Right lung (tissue), 5 donors: ENCODE data around the gene BARD1. TPM values are rescaled to one million over a fixed set of nuclear protein-coding genes. Genes with fewer than 3 reads are reported as not detected.
"Not testable (repeated sequence)": the region's sequence is repeated elsewhere in the genome, so short reads cannot be mapped to it uniquely, and the experiment has no call there.

Experiments used
- DNase-seq, 2 donors: peaks; one replicate each; pipeline ENCODE4 v3.0.0-alpha.2; 2013
- polyA plus RNA-seq, 5 donors: library from polyadenylated mRNA; unstranded; fragments of 120-200 nt; gene quantifications; one replicate each; pipeline versions ENCODE4 v1.2.1 to v1.2.3, GENCODE V29; 2013; ENCODE audit warnings: inconsistent platforms in 1 of 5, low replicate concordance in 1 of 5; ENCODE audit not compliant: insufficient read length in 5 of 5, insufficient read depth in 1 of 5

Gene BARD1
- polyA plus RNA-seq, 5 donors = 7.4 to 17.2 (median 12.7) TPM

DNA sequence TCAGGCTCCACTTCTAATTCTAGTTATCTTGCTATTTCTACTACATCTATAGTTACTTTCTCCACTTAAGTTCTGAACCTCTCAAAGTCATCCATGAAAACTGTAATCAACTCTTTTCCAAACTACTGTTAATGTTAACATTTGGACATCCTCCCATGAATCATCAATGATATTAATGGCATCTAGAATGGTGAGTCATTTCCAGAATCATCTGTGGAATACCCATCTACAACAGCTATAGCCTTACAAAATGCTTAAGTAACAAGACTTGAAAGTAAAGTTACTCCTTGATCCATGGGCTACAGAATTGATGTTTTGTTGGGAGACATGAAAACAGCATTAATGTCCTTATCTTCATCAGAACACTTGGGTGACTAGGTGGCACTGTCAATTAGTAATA is 35.4 kb downstream of the BARD1 start:
- DNase-seq = no peak

DNA sequence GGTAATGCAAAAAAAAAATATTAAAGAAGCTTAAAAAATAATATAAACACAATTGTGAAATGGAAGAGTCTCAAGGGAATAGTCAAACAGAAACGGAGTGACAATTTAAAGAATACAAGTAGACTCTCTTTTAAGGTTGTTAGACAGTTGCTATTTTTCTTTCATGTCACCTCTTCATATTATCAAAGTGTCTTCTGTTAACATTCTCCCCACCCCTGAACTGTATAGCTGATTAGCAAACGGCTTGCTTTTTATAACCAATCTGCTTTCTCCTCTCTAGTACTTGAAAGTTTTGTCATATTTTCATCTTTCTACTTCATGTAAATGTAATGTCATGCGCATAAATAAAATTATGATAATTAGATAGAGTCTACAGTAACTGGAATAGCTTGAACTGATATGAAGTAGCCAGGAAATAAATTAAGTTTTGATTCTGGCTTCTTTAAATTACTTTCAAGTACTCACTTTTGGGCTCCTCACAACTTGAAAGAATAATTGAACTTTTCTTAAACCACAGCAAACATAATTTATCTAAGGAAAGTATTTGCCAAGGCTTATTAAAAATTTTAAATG is 37.0 kb downstream of the BARD1 start:
- DNase-seq = no peak

- DNase-seq = no peak
These were observed 44.3 kb downstream of the BARD1 start for GRCh38 chr2:214765180-214765579.

GRCh38 chr2:214753455-214753854 is 56.0 kb downstream of the BARD1 start:
- no peak for DNase-seq

DNA sequence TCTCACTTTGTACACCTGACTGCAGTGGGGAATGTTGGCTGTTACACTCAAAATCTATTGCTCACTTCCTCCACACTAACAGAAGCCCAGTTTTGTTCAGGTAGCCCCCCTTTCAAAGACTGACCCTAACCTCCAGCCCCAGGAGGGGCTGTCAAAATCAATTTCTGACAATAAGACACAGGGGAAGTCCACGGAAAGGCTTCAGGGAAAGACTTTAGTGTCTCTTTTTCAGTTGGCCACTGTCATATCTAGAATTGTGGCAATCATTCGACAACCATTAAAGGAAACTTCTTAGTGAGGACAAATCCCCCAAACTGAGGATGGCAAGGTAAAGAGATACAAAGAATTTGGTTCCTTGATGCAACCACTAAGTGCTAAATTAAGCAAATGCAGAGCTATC is 59.0 kb downstream of the BARD1 start:
- DNase-seq = no peak

- no peak for DNase-seq
These were observed 61.5 kb downstream of the BARD1 start for GRCh38 chr2:214747992-214748391.

DNA sequence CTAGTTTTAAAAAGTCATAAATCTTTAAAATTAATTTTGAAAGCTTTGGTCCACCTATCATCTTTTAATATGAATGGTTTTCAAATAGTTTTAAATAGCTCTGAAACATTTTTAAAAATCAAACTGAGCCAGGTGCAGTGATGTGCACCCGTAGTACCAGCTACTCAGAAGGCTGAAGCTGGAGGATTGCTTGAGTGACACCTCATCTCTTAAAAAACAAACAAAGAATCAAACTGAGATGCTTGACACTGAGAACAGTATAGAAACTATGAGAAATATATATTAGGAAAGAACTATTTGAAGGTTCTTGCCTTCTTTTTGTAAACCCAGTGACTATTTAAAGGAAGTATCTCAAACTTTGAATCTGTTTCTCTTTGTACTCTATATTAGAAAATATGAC is 67.4 kb downstream of the BARD1 start:
- no peak for DNase-seq

- DNase-seq = no peak
These were observed 68.6 kb downstream of the BARD1 start for GRCh38 chr2:214740867-214741395.

- DNase-seq = no peak
These were observed 72.3 kb downstream of the BARD1 start for GRCh38 chr2:214737188-214737587.

- no peak for DNase-seq
These were observed 78.6 kb downstream of the BARD1 start for GRCh38 chr2:214730800-214731407.

- DNase-seq = no peak
These were observed 79.2 kb downstream of the BARD1 start for GRCh38 chr2:214730248-214730647.

- no peak for DNase-seq
These were observed 84.7 kb downstream of the BARD1 start for GRCh38 chr2:214724741-214725140.

GRCh38 chr2:214717837-214718236 is 91.6 kb downstream of the BARD1 start:
- not testable (repeated sequence) for DNase-seq

GRCh38 chr2:214716811-214717560 is 92.5 kb downstream of the BARD1 start:
- no peak for DNase-seq

DNA sequence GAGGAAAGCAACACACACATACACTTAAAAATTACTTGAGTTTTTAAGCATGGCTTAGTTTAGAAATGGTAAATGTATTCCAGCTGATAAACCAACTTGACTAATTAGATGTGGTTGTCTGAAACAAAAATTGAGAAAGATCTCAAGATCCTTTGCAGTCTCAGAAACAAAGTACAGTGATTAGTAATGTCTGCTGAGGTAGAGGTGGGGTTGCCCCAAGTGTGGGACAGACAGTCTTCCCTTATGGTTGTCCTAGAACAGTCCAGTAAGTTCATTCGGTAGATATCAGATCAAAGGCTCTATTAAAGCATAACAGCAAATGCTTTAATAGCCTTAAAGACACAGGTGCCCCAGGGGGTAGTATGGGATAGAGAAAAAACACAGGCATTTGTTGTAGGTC is 94.5 kb downstream of the BARD1 start:
- no peak for DNase-seq

DNA sequence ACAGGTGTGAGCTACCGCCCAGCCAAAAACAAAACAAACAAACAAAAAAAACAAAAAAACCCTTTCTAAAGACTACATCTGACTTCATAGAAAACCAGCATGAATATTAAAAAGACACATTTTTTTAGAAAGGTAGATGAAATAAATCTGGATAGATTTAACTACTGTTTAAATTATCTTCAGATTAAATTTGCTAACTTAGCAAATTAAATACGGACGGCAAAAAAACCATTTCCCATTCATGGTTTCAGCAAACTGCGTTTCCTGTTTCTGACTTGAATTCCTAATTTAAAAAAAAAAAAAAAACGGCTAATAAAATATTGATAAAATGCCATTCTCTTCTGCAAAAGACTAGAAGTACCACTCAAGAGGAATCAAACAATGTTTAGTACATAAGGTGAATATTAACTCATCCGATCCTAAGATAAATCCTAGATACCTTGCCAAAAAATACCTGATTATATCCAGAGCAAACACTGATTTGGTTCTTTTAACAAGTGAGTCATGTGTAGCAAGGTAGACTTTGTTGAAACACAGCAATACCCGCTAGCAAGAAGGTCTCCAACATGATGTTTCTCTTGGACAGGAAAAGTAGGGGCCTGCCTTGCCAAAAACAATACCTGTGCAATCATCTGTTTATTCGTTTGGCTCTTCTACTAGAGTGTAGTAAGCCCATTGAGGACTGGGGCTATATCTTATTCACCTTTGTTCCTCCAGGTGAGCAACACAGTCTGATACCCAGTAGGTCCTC is 96.2 kb downstream of the BARD1 start:
- DNase-seq = no peak

- DNase-seq = no peak
These were observed 98.8 kb downstream of the BARD1 start for GRCh38 chr2:214710729-214711128.

DNA sequence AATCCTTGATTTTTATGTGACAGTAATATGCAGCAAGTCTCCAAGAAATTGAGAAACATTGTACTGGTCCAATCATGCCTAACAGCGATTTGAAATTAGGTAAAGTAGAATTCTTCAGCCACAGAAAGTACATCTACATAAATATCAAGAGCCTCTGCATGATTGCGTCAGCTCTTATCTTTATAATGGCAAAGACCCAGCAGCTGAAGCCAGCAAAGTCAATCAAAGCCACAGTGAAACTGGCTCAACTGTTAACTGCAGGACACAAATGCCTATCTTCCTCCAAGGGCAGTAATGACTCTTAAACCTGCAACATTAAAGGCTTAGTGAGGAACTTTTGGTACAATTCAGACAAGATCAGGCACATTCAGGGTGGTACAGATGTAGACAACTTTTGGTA is 102.5 kb downstream of the BARD1 start:
- DNase-seq = peak; percentile 6 to 13

DNA sequence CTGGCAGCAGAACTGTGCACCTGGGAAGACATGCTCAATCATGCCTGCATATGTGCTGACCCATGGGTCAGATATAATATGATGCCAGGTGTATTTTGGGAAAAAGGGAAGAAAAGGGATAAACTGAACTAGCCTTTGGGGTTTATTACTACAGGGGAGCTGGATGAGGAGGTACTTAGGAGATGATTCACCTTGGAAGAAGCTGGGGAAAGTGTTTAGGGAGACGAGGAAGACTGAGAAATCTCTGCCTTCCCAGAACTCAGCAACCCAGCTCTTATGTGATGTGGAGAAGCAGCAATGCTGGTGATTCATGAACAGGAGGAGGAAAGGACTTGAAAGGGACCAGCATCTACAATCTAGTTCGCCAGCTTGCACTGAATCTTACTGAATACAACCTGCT is 110.2 kb downstream of the BARD1 start:
- DNase-seq = no peak

GRCh38 chr2:214696681-214697080 is 112.8 kb downstream of the BARD1 start:
- no peak for DNase-seq

DNA sequence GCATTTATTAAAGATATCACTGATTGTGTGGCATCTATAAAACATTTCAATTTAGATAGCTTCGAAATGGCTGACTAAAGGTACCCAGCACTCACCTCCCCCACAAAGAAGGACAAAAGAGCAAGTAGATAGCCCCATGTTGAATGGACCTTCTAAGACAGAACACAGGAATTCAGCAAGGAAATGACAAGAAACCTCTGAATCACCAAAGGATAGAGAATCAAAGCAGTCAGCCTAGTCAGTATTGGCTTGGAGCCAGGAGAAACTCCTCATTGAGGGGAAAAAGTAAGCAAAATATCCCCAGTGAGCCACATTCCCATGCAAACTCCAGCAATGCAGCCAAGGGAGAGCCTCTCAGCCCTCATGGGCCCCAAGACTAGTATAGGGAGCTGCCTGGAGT is 113.7 kb downstream of the BARD1 start:
- DNase-seq = peak in 1 of 2 donors; percentile 4

- DNase-seq = not testable (repeated sequence)
These were observed 125.9 kb downstream of the BARD1 start for GRCh38 chr2:214683557-214683956.
